Activated CD8-positive, alpha-beta memory T cell treated with anti-CD3 and anti-CD28 coated beads, Interleukin-2, amount 50 U/mL, for 1 hour (primary cell): ENCODE data around the gene PARVA.

Experiments used
- DNase-seq: peaks from one replicate; pipeline ENCODE4 v3.0.0-alpha.2; 2020; ENCODE audit errors: extremely low read depth

The PARVA gene

DNA sequence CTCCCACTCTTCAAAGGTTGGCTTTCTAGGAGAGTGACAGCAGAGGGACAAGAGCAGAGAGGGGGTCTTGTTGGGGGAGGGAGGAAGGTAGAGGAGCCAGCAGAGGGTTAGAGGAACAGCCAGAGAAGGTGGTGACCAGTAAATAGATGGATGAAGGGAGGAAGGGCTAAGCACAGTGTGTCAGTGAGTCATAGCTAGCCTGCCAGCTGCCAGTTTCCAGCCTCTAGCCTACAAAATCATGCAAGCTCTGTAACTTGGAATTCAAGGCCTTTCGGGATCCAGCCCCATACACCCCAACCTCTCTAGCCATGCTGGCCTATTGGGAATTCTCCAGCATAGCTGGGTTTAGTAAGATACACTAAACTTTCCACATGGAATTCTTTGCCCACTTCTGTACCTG lies 149.4 kb downstream of the PARVA start:
- no peak for DNase-seq

DNA sequence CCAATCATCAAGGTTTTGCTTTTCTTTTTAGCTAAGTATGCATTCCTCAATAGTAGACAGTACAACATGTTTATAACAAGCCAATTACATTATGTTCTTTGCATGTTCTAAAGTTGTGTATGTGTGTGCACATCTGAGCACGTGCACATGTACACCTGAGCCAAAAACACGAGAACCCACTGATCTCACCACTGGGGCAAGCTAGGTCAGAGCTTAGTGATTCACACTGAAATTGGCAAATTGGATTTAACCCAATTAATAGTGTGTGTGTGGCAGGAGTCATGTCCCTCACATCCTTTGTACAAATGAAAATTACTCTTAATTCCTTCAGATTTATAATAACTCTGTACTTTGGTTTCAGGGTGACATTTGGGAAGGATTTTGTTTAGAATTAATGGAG lies 151.1 kb downstream of the PARVA start:
- no peak for DNase-seq

DNA sequence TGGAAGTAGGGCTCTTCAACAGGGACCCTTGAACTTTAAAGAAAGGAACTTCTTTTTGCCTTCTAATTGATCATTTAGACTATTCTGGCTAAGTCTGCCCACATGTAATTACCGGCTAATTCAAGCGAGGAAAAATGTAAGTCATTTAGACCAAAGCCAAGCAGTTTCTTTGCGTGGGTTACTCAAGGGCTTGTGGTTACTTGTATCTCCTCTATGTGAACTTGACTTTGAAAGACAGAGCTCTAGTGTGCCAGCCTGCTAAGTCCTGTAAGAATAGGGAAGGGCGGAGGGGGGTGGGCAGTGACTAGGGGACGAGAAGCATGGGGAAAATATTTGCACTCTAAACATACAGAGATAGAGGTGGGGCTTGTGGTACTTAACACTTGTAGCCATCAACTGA lies 151.7 kb downstream of the PARVA start:
- DNase-seq: no peak

DNA sequence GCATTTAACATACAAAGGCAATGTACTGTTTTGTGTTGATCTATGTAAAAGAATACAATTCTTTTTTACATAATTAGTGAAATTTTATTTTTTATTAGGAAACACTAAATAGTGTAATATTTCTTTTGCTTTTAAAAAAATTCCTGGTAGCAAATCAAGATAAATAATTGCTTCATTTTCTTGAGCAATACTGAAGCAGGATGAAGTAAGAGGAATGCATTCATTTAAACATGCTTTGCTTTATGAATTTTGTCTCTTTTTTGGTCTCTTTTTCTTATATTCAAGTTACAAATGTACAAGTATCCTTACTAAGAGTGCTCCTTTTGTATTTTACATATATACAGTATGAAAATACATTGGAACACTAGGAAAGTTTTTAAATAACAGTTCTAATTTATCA lies 152.4 kb downstream of the PARVA start:
- DNase-seq: no peak

DNA sequence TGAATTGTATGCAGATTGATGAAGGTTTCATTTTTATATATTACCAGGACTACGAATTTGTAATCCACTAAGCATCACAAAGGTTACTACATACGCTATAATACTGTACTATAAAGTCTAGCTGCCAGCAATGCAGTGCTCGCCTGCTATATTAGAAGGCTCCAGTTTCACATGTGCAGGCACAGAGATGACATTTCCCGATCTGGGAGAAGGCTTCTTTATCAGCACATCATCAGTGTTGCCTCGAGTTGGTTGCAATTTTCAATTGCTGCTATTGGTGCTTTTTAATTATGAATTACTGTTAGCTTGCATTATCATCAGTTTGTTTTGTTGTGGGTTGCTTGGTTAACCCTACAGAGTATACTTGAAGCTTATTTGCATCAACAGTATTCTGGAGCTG lies 153.6 kb downstream of the PARVA start:
- DNase-seq: no peak

DNA sequence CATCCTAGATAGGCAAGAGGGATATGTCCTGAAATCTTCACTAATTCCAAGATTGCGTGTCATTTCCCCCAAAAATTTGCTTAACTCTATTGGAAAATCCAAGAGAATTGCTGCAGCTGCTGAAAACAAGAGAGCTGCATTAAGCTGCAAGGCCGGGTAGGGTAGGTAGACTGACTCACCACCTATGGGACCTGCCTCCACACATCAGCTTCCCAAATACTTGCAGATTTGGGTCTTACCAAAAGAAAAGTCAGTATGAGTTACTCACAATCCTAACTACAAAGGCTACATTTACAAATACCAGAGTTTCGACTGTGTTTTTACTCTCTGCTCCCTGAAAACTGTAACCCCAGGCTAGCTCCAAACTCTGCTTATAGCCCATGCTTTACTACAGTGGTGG lies 154.3 kb downstream of the PARVA start:
- DNase-seq: no peak

DNA sequence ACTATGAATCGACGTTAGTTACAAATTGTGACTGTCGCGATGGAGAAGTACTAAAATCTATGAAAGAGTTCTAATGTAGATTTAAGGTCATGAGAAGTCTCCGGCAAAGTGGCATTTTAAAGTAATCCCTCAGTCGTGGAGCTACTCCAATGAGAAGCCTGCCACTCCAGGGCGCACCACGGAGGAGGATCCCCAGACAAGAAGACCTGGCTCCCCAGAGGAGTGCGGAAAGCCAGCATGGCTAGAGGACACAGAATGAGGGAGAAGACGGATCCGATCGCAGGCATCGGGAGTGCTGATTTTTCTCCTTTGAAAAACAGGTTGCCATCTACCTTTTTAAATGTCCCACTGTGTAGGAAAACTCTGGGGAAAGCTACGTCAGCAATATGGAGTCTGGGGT lies 155.2 kb downstream of the PARVA start:
- no peak for DNase-seq

DNA sequence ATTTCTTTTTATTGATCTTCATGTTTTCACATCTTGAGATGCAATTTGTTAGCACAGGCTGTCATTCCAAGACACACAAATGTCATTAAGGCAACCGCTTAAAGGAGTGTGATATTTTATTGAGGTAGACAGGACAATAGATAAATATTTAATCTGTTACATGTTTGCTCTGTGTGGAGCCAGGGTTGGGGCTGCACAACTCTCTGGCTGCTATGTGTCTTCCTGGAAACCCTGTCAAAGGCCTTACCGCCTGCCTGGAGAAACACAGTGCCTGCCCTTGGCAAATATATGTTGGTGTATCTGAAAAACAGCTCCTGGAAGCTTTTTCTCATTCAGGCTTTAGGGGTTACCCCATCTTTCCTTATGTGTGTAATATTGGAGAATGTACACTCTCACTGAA lies 157.2 kb downstream of the PARVA start:
- no peak for DNase-seq

DNA sequence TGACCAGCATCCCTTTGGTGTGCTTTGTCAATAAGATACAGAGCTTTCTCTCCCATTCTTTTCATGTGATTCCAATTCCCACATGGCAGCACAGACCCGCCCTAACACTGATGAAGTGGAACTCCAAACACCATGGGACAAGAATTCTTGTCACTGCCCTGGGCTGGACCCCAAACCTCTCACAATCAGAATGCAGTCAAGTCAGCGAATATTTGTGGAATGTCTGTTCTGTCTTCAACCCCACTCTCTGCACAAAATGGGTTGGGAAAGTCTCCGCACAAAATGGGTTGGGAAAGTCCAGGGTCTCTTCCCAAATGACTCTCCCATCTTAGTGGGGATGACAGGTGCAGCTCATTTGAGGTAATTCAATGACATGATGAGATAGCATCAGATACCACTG lies 157.9 kb downstream of the PARVA start:
- DNase-seq: no peak

DNA sequence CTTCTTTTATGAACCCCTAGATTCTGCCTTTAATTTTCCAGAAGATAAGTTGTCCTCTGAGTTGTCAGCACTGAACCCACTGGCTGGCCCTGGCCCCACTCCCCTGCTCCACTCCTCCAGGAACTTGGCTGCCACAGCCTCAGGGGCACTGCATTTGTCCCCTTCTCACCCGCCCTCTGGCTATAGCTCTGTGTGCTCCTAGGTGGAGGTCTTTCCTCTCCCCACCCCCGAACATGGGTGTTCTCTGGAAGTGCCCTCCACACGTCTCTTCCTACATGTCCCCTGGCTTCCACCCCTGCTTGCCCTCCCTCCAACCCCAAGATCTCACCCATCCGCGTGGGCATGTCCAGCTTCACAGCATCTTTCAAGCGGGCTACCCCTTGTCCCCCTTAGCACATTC lies 159.2 kb downstream of the PARVA start:
- DNase-seq: no peak

DNA sequence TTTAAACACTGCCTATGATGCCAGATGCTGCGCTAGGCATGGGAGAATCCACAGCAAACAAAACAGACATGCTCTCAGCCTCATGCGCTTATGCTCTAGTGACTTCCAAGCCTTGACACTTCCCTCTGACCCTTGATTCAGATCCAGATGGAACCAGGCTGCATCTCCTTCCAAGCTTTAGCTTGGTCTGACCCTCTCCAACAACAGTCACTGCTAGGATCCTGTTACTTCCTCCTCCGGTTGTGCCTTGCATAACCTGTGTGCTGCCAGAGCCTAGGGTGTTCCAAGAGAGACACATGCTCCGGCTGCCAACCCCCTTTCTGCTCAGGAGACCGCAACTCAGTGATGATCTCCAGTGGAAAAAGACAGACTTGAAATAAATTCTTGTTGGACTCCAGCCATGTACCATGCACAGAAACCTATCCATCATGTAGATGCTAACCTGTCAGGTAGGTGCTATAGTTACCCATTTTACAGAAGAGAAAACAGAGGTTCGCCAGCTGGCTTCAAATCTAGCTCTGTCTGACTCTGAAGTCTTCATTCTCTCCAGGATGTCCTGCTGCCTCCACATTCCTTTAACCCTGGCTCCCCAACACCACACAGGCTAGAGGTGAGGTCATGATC lies 160.5 kb downstream of the PARVA start:
- DNase-seq: no peak

DNA sequence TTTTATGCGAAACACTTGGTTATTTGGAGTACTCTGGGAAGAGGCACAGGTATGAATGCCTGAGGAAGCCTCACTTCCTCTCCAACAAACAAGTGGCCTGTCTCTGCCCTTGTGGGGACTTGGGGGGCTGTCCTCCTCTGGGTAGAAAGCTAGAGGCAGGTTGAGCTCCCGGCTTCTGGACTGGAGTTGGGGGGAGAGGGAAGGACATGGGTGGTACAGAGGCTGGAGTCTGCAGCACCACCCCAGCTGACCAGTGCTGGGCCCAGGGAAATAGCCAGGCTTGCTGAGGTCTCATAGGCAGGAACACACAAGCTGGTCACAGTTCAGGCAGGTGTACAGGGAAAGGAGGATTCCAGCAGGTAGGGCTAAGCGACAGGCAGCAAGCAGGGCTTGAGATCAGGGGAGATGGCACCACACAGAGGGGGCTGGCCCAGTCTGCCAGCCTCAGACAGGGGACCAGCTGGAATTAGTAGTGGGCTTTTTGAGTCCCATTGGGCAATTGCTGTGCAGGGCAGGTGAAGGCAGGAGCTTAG lies 161.6 kb downstream of the PARVA start:
- DNase-seq: no peak

DNA sequence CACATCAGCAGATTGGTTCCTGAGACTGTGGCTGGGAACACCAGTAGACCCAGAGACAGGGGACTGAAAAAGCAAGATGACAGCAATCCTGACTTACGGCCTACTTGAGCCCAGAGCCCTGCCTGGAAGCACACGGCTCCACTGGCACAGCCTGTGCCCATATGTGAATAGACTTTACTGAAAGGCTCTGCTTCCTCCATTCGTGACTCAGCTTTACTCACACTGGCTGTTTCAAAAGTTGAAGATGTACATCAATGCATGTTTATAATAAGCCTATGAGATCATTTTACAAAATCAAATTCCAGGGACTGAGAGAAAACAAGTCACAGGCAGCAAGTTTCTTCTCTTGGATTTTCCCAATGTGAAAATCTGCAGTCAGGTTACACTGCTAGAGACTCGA lies 162.2 kb downstream of the PARVA start:
- no peak for DNase-seq

DNA sequence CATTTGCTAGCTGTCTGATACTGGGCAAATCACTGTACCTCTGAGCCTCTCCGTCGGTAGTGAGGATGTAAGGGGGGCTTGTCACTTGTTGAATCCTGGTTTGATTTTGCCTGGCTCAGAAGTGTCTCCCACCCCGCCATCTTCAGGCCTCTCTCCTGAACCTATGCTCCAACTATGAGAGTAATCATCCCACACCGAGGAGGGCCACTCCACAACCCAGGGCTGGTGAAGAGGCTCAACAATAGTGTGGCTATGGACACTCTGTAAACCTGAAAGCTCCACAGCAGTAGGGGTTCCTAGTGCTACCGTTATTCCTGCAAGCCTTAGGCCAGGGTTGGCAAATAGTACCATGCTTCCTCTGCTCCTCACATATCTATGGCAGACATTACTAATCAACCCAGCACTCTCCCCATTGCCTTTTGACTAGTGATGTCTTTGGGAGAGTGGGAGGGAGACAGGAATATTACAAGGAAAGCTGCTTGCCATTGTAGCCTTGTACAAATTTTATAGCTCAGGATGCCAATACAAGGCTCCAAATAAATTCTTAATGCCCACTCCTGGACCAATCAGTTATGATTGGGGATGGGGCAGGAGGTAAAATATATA lies 162.8 kb downstream of the PARVA start:
- no peak for DNase-seq

DNA sequence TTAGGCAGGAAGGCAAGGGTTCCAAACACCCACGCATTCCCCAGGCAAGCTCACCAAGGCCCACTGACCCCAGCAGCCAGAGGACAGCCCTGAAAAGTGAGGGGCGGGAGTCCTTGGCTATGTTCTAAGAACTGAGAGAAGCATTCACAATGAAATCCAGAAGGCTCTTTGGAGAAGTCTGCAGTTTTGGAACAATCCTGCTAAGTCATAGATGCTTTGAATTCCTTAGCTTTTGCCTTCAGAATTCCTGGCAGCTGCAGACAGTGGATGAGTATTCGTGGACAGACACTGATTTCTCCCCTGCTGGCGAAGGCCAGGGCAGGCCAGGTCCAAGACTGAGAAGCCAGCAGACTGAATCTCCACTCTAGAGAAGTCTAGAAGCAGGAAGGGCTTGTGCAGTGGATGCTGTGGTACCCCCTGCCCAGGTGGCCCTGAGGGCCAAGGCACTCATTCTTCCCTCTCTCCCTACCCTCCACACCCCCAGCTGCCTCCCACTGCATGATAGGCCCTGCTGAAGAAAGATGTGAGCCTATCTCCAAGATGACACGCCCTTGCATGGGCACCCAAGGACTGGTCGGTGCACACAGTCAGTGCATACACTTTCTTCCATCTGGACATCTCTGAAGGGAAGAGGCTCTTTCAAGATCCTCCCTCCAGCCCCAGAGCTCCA lies 163.7 kb downstream of the PARVA start:
- no peak for DNase-seq

DNA sequence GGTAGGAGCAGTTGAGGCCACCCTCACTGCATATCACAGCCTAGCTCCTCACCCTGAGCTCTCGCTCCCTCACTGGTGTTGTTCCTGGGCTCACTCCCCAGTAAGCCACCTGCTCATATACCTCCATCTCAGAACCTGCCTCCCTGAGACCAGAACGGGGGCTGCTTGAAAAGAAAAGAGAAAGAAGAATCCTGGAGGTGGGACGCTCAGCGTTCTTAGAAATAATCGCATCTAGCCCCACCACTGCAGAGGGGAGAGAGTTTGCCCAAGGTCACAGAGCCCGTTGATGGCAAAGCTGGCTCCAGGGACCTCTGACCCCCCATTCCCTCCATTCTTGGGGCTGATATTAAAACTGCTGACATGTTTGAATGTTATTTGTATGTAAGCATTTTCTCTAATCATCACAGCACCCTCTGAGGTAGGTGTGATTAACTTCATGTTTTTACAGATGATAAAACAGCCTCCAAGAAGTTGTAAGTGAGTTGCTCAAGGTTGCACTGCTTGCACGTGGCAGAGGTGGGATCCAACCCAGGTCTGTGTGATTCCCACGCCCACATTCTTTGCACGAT lies 164.3 kb downstream of the PARVA start:
- DNase-seq: no peak

DNA sequence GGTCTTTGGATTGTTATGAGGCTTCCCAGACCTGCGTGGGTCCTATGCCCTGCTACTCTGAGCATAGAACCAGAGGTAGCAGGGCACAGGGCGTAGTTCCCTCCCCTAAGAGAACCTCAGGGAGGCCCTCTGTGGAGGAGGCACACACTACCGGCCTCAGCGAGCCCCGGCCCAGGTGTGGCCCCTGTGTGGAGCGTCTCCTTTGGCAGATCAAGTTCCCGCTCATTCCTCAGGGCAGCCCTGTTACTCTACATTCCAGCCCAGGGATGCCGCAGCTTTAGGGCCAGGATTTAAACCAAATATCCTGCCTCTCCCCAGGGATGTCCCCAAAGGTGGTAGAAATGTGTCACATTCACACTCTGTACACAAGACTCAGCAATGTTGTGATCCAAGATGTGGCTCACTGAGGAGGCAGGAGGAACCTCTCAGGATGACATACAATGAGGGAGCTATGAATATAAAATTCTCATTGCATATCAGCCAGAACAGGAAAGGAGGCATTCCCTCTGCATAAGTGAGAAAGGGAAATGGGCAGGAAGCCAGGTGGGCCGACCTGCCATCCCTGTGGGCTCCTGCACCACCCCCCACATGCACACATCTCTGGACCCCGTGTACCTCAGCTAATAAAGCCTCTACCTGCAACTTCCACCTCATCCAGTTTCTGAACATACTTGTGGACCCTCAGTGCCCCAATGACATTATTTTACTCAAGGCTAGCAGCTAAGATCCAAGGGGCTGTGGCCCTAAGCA lies 165.0 kb downstream of the PARVA start:
- no peak for DNase-seq

DNA sequence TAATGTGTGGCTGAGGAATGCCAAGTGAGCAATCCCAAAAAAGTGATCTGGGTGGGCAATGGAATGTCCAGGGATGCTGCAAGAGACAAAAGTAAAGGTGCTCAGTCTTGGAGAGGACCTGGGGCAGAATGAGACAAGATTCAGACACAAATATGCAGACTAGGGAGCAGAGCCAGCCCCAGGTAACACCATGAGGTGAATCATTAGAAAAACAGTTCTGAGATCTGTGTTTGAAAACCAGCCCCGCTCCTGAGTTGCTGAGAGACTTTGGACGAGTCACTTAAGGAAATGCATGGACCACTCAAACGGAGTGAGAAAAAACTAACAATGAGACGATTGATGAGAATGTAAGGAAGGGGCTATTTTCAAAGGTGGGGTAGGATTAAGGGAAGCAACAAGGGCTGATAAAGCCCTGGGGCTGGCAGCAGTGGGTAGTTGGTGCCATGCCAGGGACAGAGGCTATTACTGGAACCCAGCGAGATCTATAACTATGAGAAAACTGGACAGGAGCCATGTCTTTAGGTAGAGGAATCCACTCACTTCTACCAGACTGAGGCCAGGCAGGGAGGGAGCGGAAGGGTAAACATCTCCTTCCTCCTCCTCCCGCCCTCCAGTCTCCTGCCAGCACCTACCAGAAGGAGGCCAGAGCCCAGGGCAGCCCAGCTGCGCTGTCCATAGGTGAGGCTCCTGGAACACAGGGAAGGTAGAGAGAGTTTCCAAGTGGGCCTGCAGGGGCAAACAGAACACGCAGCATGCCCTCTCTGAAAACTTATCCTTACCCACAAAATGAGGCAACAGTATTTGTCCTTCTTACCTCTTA lies 166.4 kb downstream of the PARVA start:
- no peak for DNase-seq

DNA sequence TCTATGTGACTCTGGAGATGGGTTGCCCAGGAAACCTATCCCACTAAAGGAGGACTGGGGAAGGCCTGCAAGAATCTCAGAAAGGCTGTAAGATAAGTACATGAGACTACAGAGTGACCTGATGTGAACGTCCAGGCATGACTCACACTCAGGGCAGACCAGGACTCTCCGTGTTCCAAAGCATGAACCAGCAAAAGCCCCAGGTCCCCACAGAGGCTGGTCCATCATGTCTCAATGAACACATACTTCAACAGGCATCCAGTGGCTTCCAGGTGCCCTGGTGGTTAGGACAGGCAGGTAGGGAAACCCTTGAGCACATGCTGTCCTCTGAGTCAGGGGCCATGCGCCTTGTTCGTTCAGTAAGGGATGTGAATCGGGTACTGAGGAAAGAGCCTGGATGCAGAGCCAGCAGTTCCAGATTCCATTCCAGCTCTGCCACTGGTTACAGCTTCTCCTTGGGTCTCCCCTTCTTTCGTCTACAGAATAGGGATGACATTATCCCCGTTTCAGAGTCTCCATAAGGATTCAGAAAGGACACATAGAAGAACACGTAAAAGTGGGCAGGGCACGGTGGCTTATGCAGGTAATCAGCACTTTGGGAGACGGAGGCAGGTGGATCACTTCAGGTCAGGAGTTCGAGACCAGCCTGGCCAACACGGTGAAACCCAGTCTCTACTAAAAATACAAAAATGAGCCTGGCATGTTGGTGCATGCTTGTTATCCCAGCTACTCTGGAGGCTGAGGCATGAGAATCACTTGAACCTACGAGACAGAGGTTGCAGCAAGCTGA lies 167.8 kb downstream of the PARVA start:
- DNase-seq: no peak

DNA sequence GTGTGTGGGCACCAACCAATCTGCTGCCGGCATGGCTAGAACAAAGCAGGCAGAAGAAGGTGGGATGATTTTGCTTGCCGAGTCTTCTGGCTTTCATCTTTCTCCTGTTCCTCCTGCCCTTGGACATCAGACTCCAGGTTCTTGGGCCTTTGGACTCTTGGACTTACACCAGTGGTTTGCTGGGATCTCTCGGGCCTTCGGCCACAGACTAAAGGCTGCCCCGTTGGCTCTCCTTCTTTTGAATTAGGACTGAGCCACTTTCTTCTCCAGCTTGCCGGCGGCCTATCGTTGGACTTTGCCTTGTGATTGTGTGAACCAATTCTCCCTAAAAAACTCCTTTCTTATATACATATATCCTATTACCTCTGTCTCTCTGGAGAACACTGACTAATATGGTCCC lies 168.8 kb downstream of the PARVA start:
- DNase-seq: no peak

DNA sequence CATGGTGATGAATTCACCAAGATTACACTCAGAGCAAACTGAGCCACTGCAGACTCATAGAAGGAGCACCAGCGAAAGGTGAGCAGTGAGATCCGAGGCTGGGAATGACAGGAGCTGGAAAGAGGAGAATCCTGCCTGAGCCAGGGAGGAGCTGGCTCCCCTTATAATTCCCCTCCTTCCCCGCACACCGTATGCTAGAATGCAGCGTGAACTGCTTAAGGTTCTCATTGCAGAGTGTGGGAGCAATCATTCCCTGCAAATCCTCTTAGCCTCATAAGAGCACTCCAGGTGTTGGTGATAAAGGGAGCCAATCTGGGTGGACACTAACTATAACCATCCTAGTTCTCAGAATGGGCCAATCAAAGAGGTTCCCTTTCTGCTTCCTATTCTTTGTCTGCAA lies 169.3 kb downstream of the PARVA start:
- DNase-seq: no peak
